OCI-LY7 (cell line): ENCODE measurements around the gene PHOX2A. TPM values are rescaled to one million over a fixed set of nuclear protein-coding genes. Genes with fewer than 3 reads are reported as not detected.
"Not testable (repeated sequence)": the region's sequence is repeated elsewhere in the genome, so short reads cannot be mapped to it uniquely, and the experiment has no call there.

Source experiments
- BruUV-seq: library from RNA; stranded (reverse); fragments of 400-500 nt; replicated peaks from 2 replicates; lab custom pipeline; 2021; lab: Mats Ljungman, UMichigan
- CTCF ChIA-PET: fragments of 300-600 bp; sonication (Branson Sonifier 250); formaldehyde crosslinking; loops from one replicate; lab custom pipeline; 2022; ENCODE audit warnings: antibody characterized with exemption; ENCODE audit not compliant: unreplicated experiment; lab: Charles Lee
- POLR2A ChIA-PET: fragments of 300-600 bp; sonication (Branson Sonifier 250); formaldehyde crosslinking; loops from one replicate; lab custom pipeline; 2022; ENCODE audit warnings: antibody characterized with exemption; lab: Charles Lee
- DNase-seq: peaks from one replicate; pipeline ENCODE4 v3.0.0-alpha.2; 2015; ENCODE audit warnings: low spot score
- H2AFZ ChIP-seq: fragments of 200-600 bp; sonication (generic), shearing (Covaris generic); 2 replicates; pipeline ENCODE4 v1.6.1; 2014; ENCODE audit warnings: mild to moderate bottlenecking, antibody characterized with exemption, low read length, moderate library complexity
- H3K27ac ChIP-seq: fragments of 200-600 bp; sonication (generic); 2 replicates; pipeline ENCODE4 v1.5.1; 2014; ENCODE audit warnings: mixed run types, low read depth, mild to moderate bottlenecking, moderate library complexity, low read length, inconsistent platforms; ENCODE audit not compliant: poor library complexity, severe bottlenecking
- H3K36me3 ChIP-seq: fragments of 200-600 bp; sonication (generic); 2 replicates; pipeline ENCODE4 v1.6.1; 2014; ENCODE audit warnings: mild to moderate bottlenecking, antibody characterized with exemption, low read length, moderate library complexity, mixed read lengths; ENCODE audit not compliant: insufficient read depth
- H3K4me1 ChIP-seq: fragments of 200-600 bp; sonication (generic); 2 replicates; pipeline ENCODE4 v1.5.1; 2014; ENCODE audit warnings: mild to moderate bottlenecking, low read length; ENCODE audit not compliant: insufficient read depth, poor library complexity, severe bottlenecking
- H3K4me2 ChIP-seq: fragments of 200-600 bp; sonication (generic); 2 replicates; pipeline ENCODE4 v1.6.1; 2014; ENCODE audit warnings: mild to moderate bottlenecking, low read length
- H3K4me3 ChIP-seq: fragments of 200-600 bp; sonication (generic); 2 replicates; pipeline ENCODE4 v1.5.1; 2014; ENCODE audit warnings: mild to moderate bottlenecking, low read depth, low read length; ENCODE audit not compliant: poor library complexity, severe bottlenecking
- H3K79me2 ChIP-seq: fragments of 200-600 bp; sonication (generic); 2 replicates; pipeline ENCODE4 v1.6.1; 2016; ENCODE audit warnings: low read depth, mild to moderate bottlenecking, low read length, moderate library complexity, mixed read lengths; ENCODE audit not compliant: insufficient read depth
- H3K9me2 ChIP-seq: fragments of 200-600 bp; sonication (generic); 2 replicates; pipeline ENCODE4 v1.6.1; 2016; ENCODE audit warnings: mild to moderate bottlenecking, low read length, mixed read lengths; ENCODE audit not compliant: insufficient read depth
- H3K9me3 ChIP-seq: fragments of 200-600 bp; sonication (generic); 2 replicates; pipeline ENCODE4 v1.6.1; 2014; ENCODE audit warnings: mild to moderate bottlenecking, mixed run types, low read length, mixed read lengths
- H4K20me1 ChIP-seq: fragments of 200-600 bp; sonication (generic); 2 replicates; pipeline ENCODE4 v1.6.1; 2014; ENCODE audit warnings: mild to moderate bottlenecking, antibody characterized with exemption, low read length, moderate library complexity, mixed read lengths; ENCODE audit not compliant: insufficient read depth
- CTCF ChIP-seq: fragments of 200-600 bp; sonication (generic); conservative IDR thresholded peaks from 2 replicates; pipeline ENCODE4 v1.5.1; 2014; ENCODE audit warnings: mild to moderate bottlenecking, antibody characterized with exemption, low read length, moderate library complexity, mixed read lengths
- EZH2phosphoT487 ChIP-seq: fragments of 200-600 bp; sonication (generic); IDR thresholded peaks from 2 replicates; pipeline ENCODE4 v1.6.1; 2018; ENCODE audit warnings: low read depth, borderline replicate concordance, mild to moderate bottlenecking, mixed run types, antibody characterized with exemption, low read length, moderate library complexity, mixed read lengths
- intact Hi-C: fragments of 100-400 bp; cut with micrococcal nuclease; formaldehyde crosslinking; loops from one replicate; pipeline ENCODE4 v1.10.0; 2022; ENCODE audit not compliant: unreplicated experiment
- total RNA-seq, 2 experiments: library from RNA; depleted of rRNA in 1 of 2; stranded (reverse); fragments of >200 nt in 1 of 2; shearing (Covaris generic) in 1 of 2; gene quantifications; 2 replicates each; pipeline ENCODE4 v1.2.3, GENCODE V29; 2014 to 2022

The PHOX2A gene
- total RNA-seq, 2 experiments from 2014 or later = not detected

- no peak overlapping the region for H3K4me2 ChIP-seq
- H3K36me3 ChIP-seq = no peaks in the 10 kb centered on the region
- no peak for TF ChIP-seq CTCF
- TF ChIP-seq EZH2phosphoT487 = no peak
- no TSS peak for BruUV-seq
- no peak overlapping the region for H3K4me3 ChIP-seq
- CTCF ChIA-PET = interaction anchor here (0.9 kb wide), 1 partner anchor 25 kb away, joined by 3 read pairs; no protein-coding TSS in a partner anchor
- no peaks in the 10 kb centered on the region for H4K20me1 ChIP-seq
- DNase-seq = no peak
- intact Hi-C loops = no loop called here
- H3K9me3 ChIP-seq = peaks cover 10% of the 10 kb centered on the region; the same call in 1 of the 2 replicates
- H3K79me2 ChIP-seq = no peaks in the 10 kb centered on the region
- POLR2A ChIA-PET = interaction anchor here (1.1 kb wide), 1 partner anchor 18 kb away, joined by 3 read pairs; no protein-coding TSS in a partner anchor
- peaks cover 6% of the 10 kb centered on the region for H3K4me1 ChIP-seq
- no peaks in the 10 kb centered on the region for H3K9me2 ChIP-seq
- H3K27ac ChIP-seq = no peak overlapping the region
- no peak overlapping the region for H2AFZ ChIP-seq
Observed at GRCh38 chr11:72204886-72205285, 39.1 kb downstream of the PHOX2A start.

GRCh38 chr11:72203163-72203562, 40.8 kb downstream of the PHOX2A start:
- CTCF ChIA-PET = no interaction called here
- DNase-seq = no peak
- intact Hi-C loops = no loop called here
- Histone ChIP-seq H2AFZ (no peak overlapping the region), H3K79me2 (no peaks in the 10 kb centered on the region), H4K20me1 (no peaks in the 10 kb centered on the region), H3K9me2 (no peaks in the 10 kb centered on the region), H3K4me1 (peaks cover 6% of the 10 kb centered on the region), H3K36me3 (no peaks in the 10 kb centered on the region), H3K9me3 (no peaks in the 10 kb centered on the region), H3K4me2 (no peak overlapping the region), H3K27ac (no peak overlapping the region), H3K4me3 (no peak overlapping the region)
- POLR2A ChIA-PET = no interaction called here
- TF ChIP-seq EZH2phosphoT487 (no peak), CTCF (no peak)
- no TSS peak for BruUV-seq

GRCh38 chr11:72202571-72202970, 41.4 kb downstream of the PHOX2A start:
- CTCF ChIA-PET = no interaction called here
- TF ChIP-seq CTCF = no peak
- TF ChIP-seq EZH2phosphoT487 = no peak
- Histone ChIP-seq H2AFZ (no peak overlapping the region), H3K9me3 (no peaks in the 10 kb centered on the region), H4K20me1 (no peaks in the 10 kb centered on the region), H3K4me2 (no peak overlapping the region), H3K36me3 (no peaks in the 10 kb centered on the region), H3K9me2 (no peaks in the 10 kb centered on the region), H3K4me1 (peaks cover 6% of the 10 kb centered on the region), H3K4me3 (no peak overlapping the region), H3K79me2 (no peaks in the 10 kb centered on the region), H3K27ac (no peak overlapping the region)
- POLR2A ChIA-PET = no interaction called here
- intact Hi-C loops = no loop called here
- BruUV-seq = no TSS peak
- no peak for DNase-seq

DNA sequence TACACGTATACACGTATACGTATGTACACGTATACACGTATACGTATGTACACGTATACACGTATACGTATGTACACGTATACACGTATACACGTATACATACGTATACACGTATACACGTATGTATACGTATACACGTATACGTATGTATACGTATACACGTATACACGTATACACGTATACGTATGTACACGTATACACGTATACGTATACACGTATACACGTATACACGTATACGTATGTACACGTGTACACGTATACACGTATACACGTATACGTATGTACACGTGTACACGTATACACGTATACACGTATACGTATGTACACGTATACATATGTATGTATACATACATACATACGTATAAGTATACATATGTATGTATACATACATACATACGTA, 42.5 kb downstream of the PHOX2A start:
- BruUV-seq, POLR2A ChIA-PET, H3K4me2 ChIP-seq, H3K9me3 ChIP-seq, H4K20me1 ChIP-seq, intact Hi-C loops, DNase-seq, H3K9me2 ChIP-seq, H3K4me1 ChIP-seq, CTCF ChIA-PET, H3K36me3 ChIP-seq, H3K27ac ChIP-seq, H3K4me3 ChIP-seq, H3K79me2 ChIP-seq, H2AFZ ChIP-seq: not testable (repeated sequence)
